ENCODE measurements around the gene FRMPD2. TPM values are rescaled to one million over a fixed set of nuclear protein-coding genes. Genes with fewer than 3 reads are reported as not detected.

The FRMPD2 gene
- total and polyA plus RNA-seq, 7 donors: 0.04 TPM; not detected in 6

- Histone ChIP-seq H3K4me1 (no peaks in the 10 kb centered on the region), H3K27me3 (ENCODE audit: insufficient read depth in 3 of 3, low read length in 2 of 3) (peaks cover 0 to 3% (median 0%) of the 10 kb centered on the region in 3 donors), H3K4me3 (no peak overlapping the region), H3K36me3 (ENCODE audit: insufficient read depth in 1 of 2, low read depth in 1 of 2) (no peaks in the 10 kb centered on the region), H3K9me3 (no peaks in the 10 kb centered on the region), H3K27ac (no peak overlapping the region)
- DNase-seq: no peak
- 71 to 79% (median 71%) methylated on average over 5 of the region's 5 CpGs for WGBS, 3 donors
- TF ChIP-seq CTCF (IDR thresholded peaks at IDR 0.05): peak; percentile 30
- no peak for ATAC-seq
- intact Hi-C loops (cut with DNase I): loop anchor here in 1 of 2 donors (10.0 kb wide), 1 partner anchor 299 kb away; no protein-coding TSS in a partner anchor
These were observed 58.9 kb downstream of the FRMPD2 start for GRCh38 chr10:48215486-48216203.

GRCh38 chr10:48214716-48215485, 59.6 kb downstream of the FRMPD2 start:
- Histone ChIP-seq H3K9me3 (no peaks in the 10 kb centered on the region), H3K4me3 (no peak overlapping the region), H3K27ac (no peak overlapping the region), H3K4me1 (no peaks in the 10 kb centered on the region), H3K27me3 (ENCODE audit: insufficient read depth in 3 of 3, low read length in 2 of 3) (peaks cover 0 to 3% (median 0%) of the 10 kb centered on the region in 3 donors), H3K36me3 (ENCODE audit: insufficient read depth in 1 of 2, low read depth in 1 of 2) (no peaks in the 10 kb centered on the region)
- no peak for TF ChIP-seq CTCF (IDR thresholded peaks at IDR 0.05)
- ATAC-seq: no peak
- 81 to 85% (median 82%) methylated on average over 6 of the region's 6 CpGs for WGBS, 3 donors
- DNase-seq: no peak
- intact Hi-C loops (cut with DNase I): loop anchor here in 1 of 2 donors (10.0 kb wide), 1 partner anchor 300 kb away; no protein-coding TSS in a partner anchor

GRCh38 chr10:48213047-48213446, 61.4 kb downstream of the FRMPD2 start:
- Histone ChIP-seq H3K36me3 (ENCODE audit: insufficient read depth in 1 of 2, low read depth in 1 of 2) (no peaks in the 10 kb centered on the region), H3K9me3 (no peaks in the 10 kb centered on the region), H3K27me3 (ENCODE audit: insufficient read depth in 3 of 3, low read length in 2 of 3) (no peaks in the 10 kb centered on the region), H3K27ac (no peak overlapping the region), H3K4me3 (no peak overlapping the region), H3K4me1 (no peaks in the 10 kb centered on the region)
- no peak for TF ChIP-seq CTCF (IDR thresholded peaks at IDR 0.05)
- WGBS, 3 donors: 24 to 30% (median 26%) methylated on average over 1 of the region's 1 CpG
- ATAC-seq (no peak), DNase-seq (no peak)
- intact Hi-C loops (cut with DNase I): loop anchor here in 1 of 2 donors (10.0 kb wide), 1 partner anchor 302 kb away; no protein-coding TSS in a partner anchor

GRCh38 chr10:48211777-48212176, 62.7 kb downstream of the FRMPD2 start:
- 88 to 96% (median 89%) methylated on average over 7 of the region's 7 CpGs for WGBS, 3 donors
- Histone ChIP-seq H3K27ac (no peak overlapping the region), H3K9me3 (no peaks in the 10 kb centered on the region), H3K36me3 (ENCODE audit: insufficient read depth in 1 of 2, low read depth in 1 of 2) (no peaks in the 10 kb centered on the region), H3K4me3 (no peak overlapping the region), H3K27me3 (ENCODE audit: insufficient read depth in 3 of 3, low read length in 2 of 3) (no peaks in the 10 kb centered on the region), H3K4me1 (no peaks in the 10 kb centered on the region)
- intact Hi-C loops (cut with DNase I): loop anchor here in 1 of 2 donors (10.0 kb wide), 1 partner anchor 303 kb away; no protein-coding TSS in a partner anchor
- no peak for TF ChIP-seq CTCF (IDR thresholded peaks at IDR 0.05)
- ATAC-seq: no peak
- no peak for DNase-seq
